ENCODE data around the gene SURF2. TPM values are rescaled to one million over a fixed set of nuclear protein-coding genes. Genes with fewer than 3 reads are reported as not detected.

Gene SURF2
- total and polyA plus RNA-seq, 9 of the 15 experiments (the other 6 are each of a cell fraction or from before 2014, with no cell fraction given) = 5.5 to 82.5 (median 21.3) TPM

DNA sequence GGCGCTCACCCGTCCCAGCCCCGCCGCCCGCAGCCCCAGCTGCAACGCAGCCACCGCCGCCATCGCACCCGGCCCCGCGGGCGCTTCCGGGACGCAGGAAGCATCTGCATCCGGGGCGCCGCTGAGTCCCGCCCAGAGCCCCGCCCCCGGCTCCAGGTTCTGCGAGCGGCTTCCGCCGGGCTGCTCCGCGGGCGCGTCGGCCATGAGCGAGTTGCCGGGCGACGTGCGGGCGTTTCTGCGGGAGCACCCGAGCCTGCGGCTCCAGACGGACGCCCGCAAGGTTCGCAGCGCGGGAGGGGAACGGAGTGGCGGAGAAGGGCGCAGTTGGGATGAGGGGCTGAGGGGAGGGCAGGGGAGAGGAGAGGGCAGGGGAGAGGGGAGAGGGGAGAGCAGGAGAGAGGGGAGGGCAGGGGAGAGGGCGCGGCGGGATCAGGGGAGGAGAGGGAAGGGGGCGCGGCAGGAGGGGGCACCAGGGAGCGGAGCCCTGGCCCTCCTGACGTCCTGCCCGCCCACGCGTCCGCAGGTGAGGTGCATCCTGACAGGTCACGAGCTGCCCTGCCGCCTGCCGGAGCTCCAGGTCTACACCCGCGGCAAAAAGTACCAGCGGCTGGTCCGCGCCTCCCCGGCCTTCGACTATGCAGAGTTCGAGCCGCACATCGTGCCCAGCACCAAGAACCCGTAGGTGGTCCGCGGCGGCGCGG, at the start of gene SURF2, which contains the start of gene SURF1 (continued):
- TF ChIP-seq ZNF764 (CRISPR knock-in tag; IDR thresholded peaks at IDR 0.05; ENCODE audit: low read depth) (no peak), TCF7L2 (IDR thresholded peaks at IDR 0.05; ENCODE audit: low read depth, low read length) (no peak), ZNF644 (tag; IDR thresholded peaks at IDR 0.05; ENCODE audit: low read depth) (no peak), ZNF766 (CRISPR knock-in tag; conservative IDR thresholded peaks at IDR 0.05) (no peak; the same call in 1 of the 2 replicates), PHB (CRISPR knock-in tag; IDR thresholded peaks at IDR 0.05) (no peak), ZNF174 (CRISPR knock-in tag; IDR thresholded peaks at IDR 0.05) (no peak), POLR2B (IDR thresholded peaks at IDR 0.05; ENCODE audit: low read depth, partially characterized antibody) (peak; percentile 66), MYC (IDR thresholded peaks at IDR 0.05; ENCODE audit: low read depth, low read length) (peak; percentile 79), MYC (CRISPR knock-in tag; IDR thresholded peaks at IDR 0.05; ENCODE audit: borderline replicate concordance, low read depth) (no peak), FOXJ2 (tag; IDR thresholded peaks at IDR 0.05) (no peak), POLR2H (tag; IDR thresholded peaks at IDR 0.05; ENCODE audit: low read depth) (no peak), ZEB2 (IDR thresholded peaks at IDR 0.05) (peak; percentile 82), ZNF253 (CRISPR knock-in tag; conservative IDR thresholded peaks at IDR 0.05) (no peak), SP2 (IDR thresholded peaks at IDR 0.05; ENCODE audit: extremely low read depth, low read depth, low read length, poor library complexity, severe bottlenecking) (no peak), PHF20 (IDR thresholded peaks at IDR 0.05; ENCODE audit: partially characterized antibody) (peak; percentile 77), ZNF124 (CRISPR knock-in tag; IDR thresholded peaks at IDR 0.05) (no peak), GATAD2A (IDR thresholded peaks at IDR 0.05) (no peak), PTRF (tag; IDR thresholded peaks at IDR 0.05) (no peak)
- TF ChIP-seq, protein P1, sequence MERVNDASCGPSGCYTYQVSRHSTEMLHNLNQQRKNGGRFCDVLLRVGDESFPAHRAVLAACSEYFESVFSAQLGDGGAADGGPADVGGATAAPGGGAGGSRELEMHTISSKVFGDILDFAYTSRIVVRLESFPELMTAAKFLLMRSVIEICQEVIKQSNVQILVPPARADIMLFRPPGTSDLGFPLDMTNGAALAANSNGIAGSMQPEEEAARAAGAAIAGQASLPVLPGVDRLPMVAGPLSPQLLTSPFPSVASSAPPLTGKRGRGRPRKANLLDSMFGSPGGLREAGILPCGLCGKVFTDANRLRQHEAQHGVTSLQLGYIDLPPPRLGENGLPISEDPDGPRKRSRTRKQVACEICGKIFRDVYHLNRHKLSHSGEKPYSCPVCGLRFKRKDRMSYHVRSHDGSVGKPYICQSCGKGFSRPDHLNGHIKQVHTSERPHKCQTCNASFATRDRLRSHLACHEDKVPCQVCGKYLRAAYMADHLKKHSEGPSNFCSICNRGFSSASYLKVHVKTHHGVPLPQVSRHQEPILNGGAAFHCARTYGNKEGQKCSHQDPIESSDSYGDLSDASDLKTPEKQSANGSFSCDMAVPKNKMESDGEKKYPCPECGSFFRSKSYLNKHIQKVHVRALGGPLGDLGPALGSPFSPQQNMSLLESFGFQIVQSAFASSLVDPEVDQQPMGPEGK (CRISPR knock-in tag; IDR thresholded peaks at IDR 0.05; ENCODE audit: borderline replicate concordance) = no peak
- TF ChIP-seq, protein P2, sequence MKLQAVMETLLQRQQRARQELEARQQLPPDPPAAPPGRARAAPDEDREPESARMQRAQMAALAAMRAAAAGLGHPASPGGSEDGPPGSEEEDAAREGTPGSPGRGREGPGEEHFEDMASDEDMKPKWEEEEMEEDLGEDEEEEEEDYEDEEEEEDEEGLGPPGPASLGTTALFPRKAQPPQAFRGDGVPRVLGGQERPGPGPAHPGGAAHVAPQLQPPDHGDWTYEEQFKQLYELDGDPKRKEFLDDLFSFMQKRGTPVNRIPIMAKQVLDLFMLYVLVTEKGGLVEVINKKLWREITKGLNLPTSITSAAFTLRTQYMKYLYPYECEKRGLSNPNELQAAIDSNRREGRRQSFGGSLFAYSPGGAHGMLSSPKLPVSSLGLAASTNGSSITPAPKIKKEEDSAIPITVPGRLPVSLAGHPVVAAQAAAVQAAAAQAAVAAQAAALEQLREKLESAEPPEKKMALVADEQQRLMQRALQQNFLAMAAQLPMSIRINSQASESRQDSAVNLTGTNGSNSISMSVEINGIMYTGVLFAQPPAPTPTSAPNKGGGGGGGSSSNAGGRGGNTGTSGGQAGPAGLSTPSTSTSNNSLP (IDR thresholded peaks at IDR 0.05; ENCODE audit: borderline replicate concordance, low read depth, low read length) = no peak
- TF ChIP-seq, protein P3, sequence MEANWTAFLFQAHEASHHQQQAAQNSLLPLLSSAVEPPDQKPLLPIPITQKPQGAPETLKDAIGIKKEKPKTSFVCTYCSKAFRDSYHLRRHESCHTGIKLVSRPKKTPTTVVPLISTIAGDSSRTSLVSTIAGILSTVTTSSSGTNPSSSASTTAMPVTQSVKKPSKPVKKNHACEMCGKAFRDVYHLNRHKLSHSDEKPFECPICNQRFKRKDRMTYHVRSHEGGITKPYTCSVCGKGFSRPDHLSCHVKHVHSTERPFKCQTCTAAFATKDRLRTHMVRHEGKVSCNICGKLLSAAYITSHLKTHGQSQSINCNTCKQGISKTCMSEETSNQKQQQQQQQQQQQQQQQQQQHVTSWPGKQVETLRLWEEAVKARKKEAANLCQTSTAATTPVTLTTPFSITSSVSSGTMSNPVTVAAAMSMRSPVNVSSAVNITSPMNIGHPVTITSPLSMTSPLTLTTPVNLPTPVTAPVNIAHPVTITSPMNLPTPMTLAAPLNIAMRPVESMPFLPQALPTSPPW (CRISPR knock-in tag; IDR thresholded peaks at IDR 0.05) = peak; percentile 72
- TF ChIP-seq, protein P4, sequence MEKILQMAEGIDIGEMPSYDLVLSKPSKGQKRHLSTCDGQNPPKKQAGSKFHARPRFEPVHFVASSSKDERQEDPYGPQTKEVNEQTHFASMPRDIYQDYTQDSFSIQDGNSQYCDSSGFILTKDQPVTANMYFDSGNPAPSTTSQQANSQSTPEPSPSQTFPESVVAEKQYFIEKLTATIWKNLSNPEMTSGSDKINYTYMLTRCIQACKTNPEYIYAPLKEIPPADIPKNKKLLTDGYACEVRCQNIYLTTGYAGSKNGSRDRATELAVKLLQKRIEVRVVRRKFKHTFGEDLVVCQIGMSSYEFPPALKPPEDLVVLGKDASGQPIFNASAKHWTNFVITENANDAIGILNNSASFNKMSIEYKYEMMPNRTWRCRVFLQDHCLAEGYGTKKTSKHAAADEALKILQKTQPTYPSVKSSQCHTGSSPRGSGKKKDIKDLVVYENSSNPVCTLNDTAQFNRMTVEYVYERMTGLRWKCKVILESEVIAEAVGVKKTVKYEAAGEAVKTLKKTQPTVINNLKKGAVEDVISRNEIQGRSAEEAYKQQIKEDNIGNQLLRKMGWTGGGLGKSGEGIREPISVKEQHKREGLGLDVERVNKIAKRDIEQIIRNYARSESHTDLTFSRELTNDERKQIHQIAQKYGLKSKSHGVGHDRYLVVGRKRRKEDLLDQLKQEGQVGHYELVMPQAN (IDR thresholded peaks at IDR 0.05; ENCODE audit: borderline replicate concordance) = peak; percentile 93
